Lower leg skin (tissue), 4 donors: ENCODE results near the gene ANKRD23. TPM values are rescaled to one million over a fixed set of nuclear protein-coding genes. Genes with fewer than 3 reads are reported as not detected.
"Not testable (repeated sequence)": the region's sequence is repeated elsewhere in the genome, so short reads cannot be mapped to it uniquely, and the experiment has no call there.

Experiments used
- DNase-seq, 2 donors: peaks; one replicate each; pipeline ENCODE4 v3.0.0-alpha.2; 2019; ENCODE audit warnings: low spot score in 2 of 2
- H3K4me3 ChIP-seq: fragments of 200-600 bp; sonication (generic); 2 replicates; pipeline ENCODE4 v1.5.1; 2017; ENCODE audit warnings: mild to moderate bottlenecking, low read depth; ENCODE audit not compliant: poor library complexity, severe bottlenecking
- CTCF ChIP-seq, 3 donors: fragments of 450-650 bp; IDR thresholded peaks; one replicate each; pipeline ENCODE4 v1.5.1; 2016; ENCODE audit warnings: antibody characterized with exemption in 3 of 3, mild to moderate bottlenecking in 3 of 3, moderate library complexity in 2 of 3
- POLR2A ChIP-seq, 2 donors: fragments of 450-650 bp; IDR thresholded peaks; one replicate each; pipeline ENCODE4 v1.6.1; 2016 to 2017; ENCODE audit warnings: antibody characterized with exemption in 2 of 2, mild to moderate bottlenecking in 1 of 2, moderate library complexity in 1 of 2
- WGBS, 2 donors: methylation state at CpG; one replicate each; pipeline ENCODE4 v1.1.5; 2018; 5-methylcytosine and 5-hydroxymethylcytosine counted together
- intact Hi-C: fragments of 100-400 bp; cut with DNase I; formaldehyde crosslinking; loops from one replicate; pipeline ENCODE4 v1.15.0; 2023; ENCODE audit warnings: low total_unique reads
- total RNA-seq, 4 donors: library from RNA; depleted of rRNA; stranded (reverse); fragments of >200 nt; gene quantifications; one replicate each; pipeline ENCODE4 v1.1.0, GENCODE V29; 2016

Gene ANKRD23
- total RNA-seq, 4 donors from 2014 or later, result 4.9 to 12.4 (median 8.8) TPM

GRCh38 chr2:96798733-96799622 lies 44.8 kb downstream of the ANKRD23 start:
- TF ChIP-seq POLR2A (IDR thresholded peaks at IDR 0.05) (no peak), CTCF (IDR thresholded peaks at IDR 0.05) (no peak)
- 82 to 87% methylated on average over 23 of the region's 23 CpGs for WGBS, 2 donors

GRCh38 chr2:96797066-96797625 lies 46.7 kb downstream of the ANKRD23 start:
- no peak overlapping the region for H3K4me3 ChIP-seq
- intact Hi-C loops, result no loop called here
- DNase-seq, result no peak
- 93 to 95% methylated on average over 18 to 23 of the region's 23 CpGs for WGBS, 2 donors
- no peak for TF ChIP-seq POLR2A (IDR thresholded peaks at IDR 0.05)
- TF ChIP-seq CTCF (IDR thresholded peaks at IDR 0.05), result no peak

More at GRCh38 chr2:96798733-96799622, 44.8 kb downstream of the ANKRD23 start:
- no peak overlapping the region for H3K4me3 ChIP-seq
- DNase-seq, result no peak
- intact Hi-C loops, result no loop called here

GRCh38 chr2:96796497-96796896 lies 47.3 kb downstream of the ANKRD23 start:
- 88 to 91% methylated on average over 6 of the region's 6 CpGs for WGBS, 2 donors
- DNase-seq, H3K4me3 ChIP-seq, intact Hi-C loops: not testable (repeated sequence)

GRCh38 chr2:96795076-96795475 lies 48.7 kb downstream of the ANKRD23 start:
- intact Hi-C loops, result no loop called here
- WGBS, 2 donors, result 94 to 98% methylated on average over 6 of the region's 6 CpGs
- no peak overlapping the region for H3K4me3 ChIP-seq
- DNase-seq, result no peak
- TF ChIP-seq POLR2A (IDR thresholded peaks at IDR 0.05), result no peak
- TF ChIP-seq CTCF (IDR thresholded peaks at IDR 0.05), result no peak

- no peak overlapping the region for H3K4me3 ChIP-seq
- WGBS, 2 donors, result 82 to 90% methylated on average over 16 of the region's 17 CpGs
- TF ChIP-seq CTCF (IDR thresholded peaks at IDR 0.05) (no peak), POLR2A (IDR thresholded peaks at IDR 0.05) (no peak)
- intact Hi-C loops, result no loop called here
- DNase-seq, result no peak
Observed at GRCh38 chr2:96792772-96793749, 50.8 kb downstream of the ANKRD23 start.
